Measurements from ENCODE around the gene CD79B. TPM values are rescaled to one million over a fixed set of nuclear protein-coding genes. Genes with fewer than 3 reads are reported as not detected.

CD79B gene
- polyA plus RNA-seq, 1 of the 3 experiments (the other 2 are of a cell fraction), result 0.10 TPM

GRCh38 chr17:63962298-63962744 is 30.2 kb upstream of the CD79B start:
- no peak for DNase-seq
- H3K9me3 ChIP-seq, result no peaks in the 10 kb centered on the region
- no peaks in the 10 kb centered on the region for H3K9me2 ChIP-seq
- H3K9ac ChIP-seq, result no peak overlapping the region
- TF ChIP-seq MEF2A (IDR thresholded peaks at IDR 0.05; ENCODE audit: borderline replicate concordance, low read depth) (no peak), FOSL2 (IDR thresholded peaks at IDR 0.05; ENCODE audit: borderline replicate concordance, low read depth) (no peak), POLR2AphosphoS5 (IDR thresholded peaks at IDR 0.05; ENCODE audit: low read depth, low read length) (no peak), FOXJ3 (CRISPR knock-in tag; IDR thresholded peaks at IDR 0.05) (no peak), FOXM1 (IDR thresholded peaks at IDR 0.05; ENCODE audit: low read depth) (no peak), MAX (IDR thresholded peaks at IDR 0.05; ENCODE audit: low read depth) (no peak), RXRA (IDR thresholded peaks at IDR 0.05; ENCODE audit: borderline replicate concordance, low read depth) (no peak), TCF12 (IDR thresholded peaks at IDR 0.05) (no peak), SMC3 (IDR thresholded peaks at IDR 0.05; ENCODE audit: low read depth, low read length) (no peak), CTCF (IDR thresholded peaks at IDR 0.05) (no peak), ELF1 (IDR thresholded peaks at IDR 0.05) (no peak), PBX3 (IDR thresholded peaks at IDR 0.05) (no peak), REST (IDR thresholded peaks at IDR 0.05; ENCODE audit: low read depth, low read length) (no peak), IRF3 (IDR thresholded peaks at IDR 0.05; ENCODE audit: low read depth, low read length) (no peak), ZBTB33 (IDR thresholded peaks at IDR 0.05; ENCODE audit: borderline replicate concordance, low read depth) (no peak), NFIC (IDR thresholded peaks at IDR 0.05; ENCODE audit: borderline replicate concordance) (no peak), JUND (IDR thresholded peaks at IDR 0.05) (no peak), YY1 (IDR thresholded peaks at IDR 0.05; ENCODE audit: low read depth) (no peak), EP300 (IDR thresholded peaks at IDR 0.05; ENCODE audit: borderline replicate concordance in 1 of 2, low read depth in 1 of 2, low read length in 1 of 2) (no peak)
- no peak overlapping the region for H2AFZ ChIP-seq (ENCODE audit: low read depth)
- no peak overlapping the region for H3K4me3 ChIP-seq (ENCODE audit: low read depth in 2 of 2, low read length in 1 of 2)
- H3F3A ChIP-seq (replicated peaks; ENCODE audit: insufficient read depth), result no peaks in the 10 kb centered on the region
- H3K79me2 ChIP-seq (ENCODE audit: insufficient read depth), result no peaks in the 10 kb centered on the region
- H3K36me3 ChIP-seq (replicated peaks in 1 of 2; ENCODE audit: control insufficient read depth in 1 of 2, insufficient read depth in 2 of 2, low read length in 1 of 2), result no peaks in the 10 kb centered on the region
- no peaks in the 10 kb centered on the region for H3K27me3 ChIP-seq (ENCODE audit: insufficient read depth)
- CTCF ChIA-PET, result interaction anchor here (1.2 to 7.9 kb wide), 3 partner anchors 16 to 67 kb away, joined by 5 to 69 read pairs (median 8); no protein-coding TSS in a partner anchor
- 86% methylated on average over 10 of the region's 10 CpGs for WGBS (ENCODE audit: low lambda C conversion rate)
- H3K4me2 ChIP-seq, result no peak overlapping the region
- H4K20me1 ChIP-seq (ENCODE audit: insufficient read depth), result no peaks in the 10 kb centered on the region
- POLR2A ChIA-PET, result no interaction called here
- no peak overlapping the region for H3K27ac ChIP-seq (ENCODE audit: low read depth in 2 of 2, low read length in 1 of 2)
- H3K4me1 ChIP-seq (ENCODE audit: control insufficient read depth in 1 of 2, insufficient read depth in 2 of 2, low read depth in 1 of 2, low read length in 1 of 2), result no peaks in the 10 kb centered on the region
